Transverse colon (tissue), 4 donors: ENCODE data around the gene SMARCC1.

ENCODE experiments used
- CTCF ChIP-seq, 5 experiments: fragments of 200-600 bp in 3 of 5; fragments of 450-650 bp in 2 of 5; sonication (generic) in 3 of 5; IDR thresholded peaks; 1 replicate in 2 of 5; 2 replicates in 3 of 5; pipeline ENCODE4 v1.5.1; 2016 to 2017; ENCODE audit warnings: antibody characterized with exemption in 5 of 5, inconsistent platforms in 3 of 5, mild to moderate bottlenecking in 2 of 5, moderate library complexity in 1 of 5
- EP300 ChIP-seq: sonication (generic); formaldehyde crosslinking; IDR thresholded peaks from one replicate; pipeline ENCODE4 v1.6.1; 2017; ENCODE audit warnings: antibody characterized with exemption, low read depth
- POLR2A ChIP-seq: fragments of 450-650 bp; IDR thresholded peaks from one replicate; pipeline ENCODE4 v1.6.1; 2016; ENCODE audit warnings: antibody characterized with exemption, mild to moderate bottlenecking, moderate library complexity
- POLR2AphosphoS5 ChIP-seq, 3 donors: sonication (generic); formaldehyde crosslinking; IDR thresholded peaks; one replicate each; pipeline ENCODE4 v1.6.1; 2016; ENCODE audit warnings: antibody characterized with exemption in 3 of 3

DNA sequence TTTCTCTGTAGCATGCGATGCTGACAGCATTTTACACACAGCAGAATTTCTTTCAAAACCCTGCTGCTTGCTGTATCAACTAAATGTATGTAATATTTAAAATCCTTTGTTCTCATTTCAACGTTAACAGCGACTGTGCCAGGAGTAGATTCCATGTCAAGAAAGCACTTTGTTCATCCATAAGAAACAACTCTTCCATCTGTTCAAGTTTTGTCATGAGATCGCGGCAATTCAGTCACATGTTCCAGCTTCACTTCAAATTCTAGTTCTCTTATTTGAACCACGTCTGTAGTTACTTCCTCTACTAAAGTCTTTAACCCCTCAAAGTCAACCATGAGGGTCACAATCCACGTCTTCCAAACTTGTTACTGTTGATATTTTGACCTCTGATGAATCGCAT lies 50.6 kb downstream of the SMARCC1 start:
- TF ChIP-seq POLR2AphosphoS5 (IDR thresholded peaks at IDR 0.05) (no peak), CTCF (IDR thresholded peaks at IDR 0.05) (no peak), POLR2A (no peak), EP300 (no peak)
